ENCODE measurements around the gene SLC25A14.
A peak's percentile ranks its signal among the peaks of the same experiment; 100 is the strongest.

SLC25A14 gene, protein sequence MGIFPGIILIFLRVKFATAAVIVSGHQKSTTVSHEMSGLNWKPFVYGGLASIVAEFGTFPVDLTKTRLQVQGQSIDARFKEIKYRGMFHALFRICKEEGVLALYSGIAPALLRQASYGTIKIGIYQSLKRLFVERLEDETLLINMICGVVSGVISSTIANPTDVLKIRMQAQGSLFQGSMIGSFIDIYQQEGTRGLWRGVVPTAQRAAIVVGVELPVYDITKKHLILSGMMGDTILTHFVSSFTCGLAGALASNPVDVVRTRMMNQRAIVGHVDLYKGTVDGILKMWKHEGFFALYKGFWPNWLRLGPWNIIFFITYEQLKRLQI

DNA sequence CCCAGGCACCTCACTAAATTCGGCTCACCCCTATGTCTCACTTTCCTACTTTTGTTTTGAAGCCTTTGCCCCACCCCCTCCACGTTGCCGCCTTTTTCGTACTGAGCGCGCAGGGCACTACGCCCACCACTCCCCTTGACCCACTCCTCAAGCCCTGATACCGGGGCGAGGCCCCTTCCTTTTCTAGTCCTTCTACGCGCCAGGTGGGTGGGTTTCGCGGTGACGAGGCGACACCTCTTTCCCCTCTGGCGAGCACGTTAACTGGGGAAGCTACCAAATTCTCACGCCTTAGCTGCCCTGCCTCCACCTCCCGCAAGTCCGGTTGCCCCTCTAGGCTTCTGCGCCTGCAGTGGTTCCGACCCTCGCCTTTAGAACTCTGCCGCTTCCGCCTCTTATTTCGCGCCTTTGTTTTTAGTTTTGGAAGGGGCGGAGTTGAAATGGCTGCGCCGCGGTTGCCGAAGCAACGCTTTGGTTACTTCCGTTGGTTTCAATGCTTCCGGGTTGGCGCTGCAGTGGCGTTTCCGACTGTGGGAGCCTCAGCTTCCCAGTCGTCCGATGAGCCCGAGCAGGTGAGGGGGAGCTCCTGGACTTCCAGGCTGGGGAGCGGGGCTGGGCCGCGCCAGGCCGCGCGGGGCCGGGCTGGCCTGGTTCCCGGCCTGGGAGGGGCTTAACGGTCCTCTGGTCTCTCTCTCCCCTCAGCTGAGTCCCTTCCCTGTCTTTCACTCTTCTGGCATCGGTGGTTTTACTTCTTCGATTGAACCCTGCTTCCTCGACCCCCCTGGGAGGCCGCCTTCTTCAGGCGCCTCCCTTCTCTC, at the start of gene SLC25A14:
SLC25A14 (plus strand) TSS at position 512 of the 815 bp plus-strand sequence. CDS start 360 bp downstream, outside the sequence.
- peak within 1 kb of the TSS; percentile 68 for H3K4me3 ChIP-seq (ENCODE audit: low read depth, low read length)
- in situ Hi-C loops (cut with HindIII; ENCODE audit: low sequenced_read_pairs), result no loop called here
- DNase-seq (ENCODE audit: low read depth), result peak; percentile 32
- TF ChIP-seq, protein P1, sequence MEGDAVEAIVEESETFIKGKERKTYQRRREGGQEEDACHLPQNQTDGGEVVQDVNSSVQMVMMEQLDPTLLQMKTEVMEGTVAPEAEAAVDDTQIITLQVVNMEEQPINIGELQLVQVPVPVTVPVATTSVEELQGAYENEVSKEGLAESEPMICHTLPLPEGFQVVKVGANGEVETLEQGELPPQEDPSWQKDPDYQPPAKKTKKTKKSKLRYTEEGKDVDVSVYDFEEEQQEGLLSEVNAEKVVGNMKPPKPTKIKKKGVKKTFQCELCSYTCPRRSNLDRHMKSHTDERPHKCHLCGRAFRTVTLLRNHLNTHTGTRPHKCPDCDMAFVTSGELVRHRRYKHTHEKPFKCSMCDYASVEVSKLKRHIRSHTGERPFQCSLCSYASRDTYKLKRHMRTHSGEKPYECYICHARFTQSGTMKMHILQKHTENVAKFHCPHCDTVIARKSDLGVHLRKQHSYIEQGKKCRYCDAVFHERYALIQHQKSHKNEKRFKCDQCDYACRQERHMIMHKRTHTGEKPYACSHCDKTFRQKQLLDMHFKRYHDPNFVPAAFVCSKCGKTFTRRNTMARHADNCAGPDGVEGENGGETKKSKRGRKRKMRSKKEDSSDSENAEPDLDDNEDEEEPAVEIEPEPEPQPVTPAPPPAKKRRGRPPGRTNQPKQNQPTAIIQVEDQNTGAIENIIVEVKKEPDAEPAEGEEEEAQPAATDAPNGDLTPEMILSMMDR (IDR thresholded peaks at IDR 0.05; ENCODE audit: low read depth, low read length, missing control alignments), result no peak

DNA sequence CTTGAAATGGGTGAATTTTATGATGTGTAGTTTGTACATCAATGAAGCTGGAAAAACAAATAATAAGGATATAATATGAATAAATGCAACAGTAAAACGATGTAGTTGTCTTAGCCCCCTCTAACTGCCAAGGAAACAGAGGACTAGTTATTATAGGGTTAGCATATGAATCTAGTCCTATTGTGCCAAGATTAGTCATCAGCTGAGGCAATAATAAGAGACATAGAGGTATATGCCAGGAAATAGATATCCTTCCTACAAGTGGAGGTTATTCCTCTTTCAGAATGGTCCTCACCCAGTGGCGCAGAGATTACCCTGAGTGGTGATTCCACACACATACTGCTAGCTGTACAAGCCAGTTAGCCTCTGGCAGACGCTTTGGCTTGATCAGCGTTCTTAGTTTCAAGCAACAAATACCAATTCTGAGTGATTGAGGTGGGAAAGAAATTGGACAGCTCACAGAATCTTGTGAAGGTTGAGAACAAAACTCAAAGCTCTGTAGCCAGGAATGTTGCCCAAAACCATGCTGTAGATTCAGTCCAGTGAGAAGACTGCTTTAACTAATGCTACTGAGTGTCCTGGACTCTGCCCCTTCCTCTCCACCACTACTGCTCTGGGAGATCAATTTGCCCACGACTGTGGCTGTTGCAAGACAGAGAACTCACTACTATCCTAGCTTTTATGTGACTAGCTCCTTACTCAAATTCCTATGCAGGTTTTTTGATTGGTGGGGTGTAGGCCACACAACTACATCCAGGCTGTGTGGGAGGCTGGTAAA, 44.0 kb upstream of the SLC25A14 start:
- TF ChIP-seq, protein P1 (IDR thresholded peaks at IDR 0.05; ENCODE audit: low read depth, low read length, missing control alignments), result no peak
- no peak for DNase-seq (ENCODE audit: low read depth)
- no peak overlapping the region for H3K4me3 ChIP-seq (ENCODE audit: low read depth, low read length)
- in situ Hi-C loops (cut with HindIII; ENCODE audit: low sequenced_read_pairs), result no loop called here

DNA sequence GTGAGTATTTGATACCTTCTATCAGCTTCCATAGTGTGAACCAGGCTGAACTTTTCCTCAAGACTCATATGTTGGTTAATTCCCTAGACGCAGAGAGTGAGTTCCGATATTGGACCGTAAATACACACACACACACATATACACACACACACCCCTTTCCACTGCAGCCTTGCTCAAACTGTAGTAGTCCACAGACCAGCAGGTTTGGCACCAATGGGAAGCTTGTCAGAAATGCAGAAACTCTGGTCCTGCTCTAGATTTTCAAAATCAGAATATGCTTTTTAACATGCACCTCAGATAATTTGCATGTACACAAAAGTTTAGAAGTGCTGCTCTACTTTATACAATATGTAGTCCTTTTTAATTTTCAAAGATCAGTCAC, 43.4 kb upstream of the SLC25A14 start:
- H3K4me3 ChIP-seq (ENCODE audit: low read depth, low read length), result no peak overlapping the region
- TF ChIP-seq, protein P1 (IDR thresholded peaks at IDR 0.05; ENCODE audit: low read depth, low read length, missing control alignments), result no peak
- DNase-seq (ENCODE audit: low read depth), result no peak
- in situ Hi-C loops (cut with HindIII; ENCODE audit: low sequenced_read_pairs), result no loop called here

DNA sequence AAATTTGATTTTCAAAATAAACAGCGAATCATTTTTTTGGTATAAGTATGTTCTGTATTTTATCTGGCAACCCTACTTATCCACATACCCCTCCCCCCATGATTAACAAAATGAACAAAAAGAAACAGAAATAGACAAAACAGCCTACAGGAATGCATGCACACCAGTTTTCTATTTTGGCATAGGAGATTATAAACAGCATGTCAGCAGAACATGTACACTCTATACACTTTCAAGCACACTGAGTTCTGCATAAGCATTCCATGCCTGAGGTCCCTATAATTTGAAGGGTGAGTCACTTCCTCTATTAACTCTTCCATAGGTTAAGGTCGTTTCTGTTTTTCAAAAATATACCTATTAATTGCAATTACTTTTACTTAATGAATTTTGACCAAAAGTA, 43.0 kb upstream of the SLC25A14 start:
- DNase-seq (ENCODE audit: low read depth), result no peak
- TF ChIP-seq, protein P1 (IDR thresholded peaks at IDR 0.05; ENCODE audit: low read depth, low read length, missing control alignments), result no peak
- in situ Hi-C loops (cut with HindIII; ENCODE audit: low sequenced_read_pairs), result no loop called here
- no peak overlapping the region for H3K4me3 ChIP-seq (ENCODE audit: low read depth, low read length)

DNA sequence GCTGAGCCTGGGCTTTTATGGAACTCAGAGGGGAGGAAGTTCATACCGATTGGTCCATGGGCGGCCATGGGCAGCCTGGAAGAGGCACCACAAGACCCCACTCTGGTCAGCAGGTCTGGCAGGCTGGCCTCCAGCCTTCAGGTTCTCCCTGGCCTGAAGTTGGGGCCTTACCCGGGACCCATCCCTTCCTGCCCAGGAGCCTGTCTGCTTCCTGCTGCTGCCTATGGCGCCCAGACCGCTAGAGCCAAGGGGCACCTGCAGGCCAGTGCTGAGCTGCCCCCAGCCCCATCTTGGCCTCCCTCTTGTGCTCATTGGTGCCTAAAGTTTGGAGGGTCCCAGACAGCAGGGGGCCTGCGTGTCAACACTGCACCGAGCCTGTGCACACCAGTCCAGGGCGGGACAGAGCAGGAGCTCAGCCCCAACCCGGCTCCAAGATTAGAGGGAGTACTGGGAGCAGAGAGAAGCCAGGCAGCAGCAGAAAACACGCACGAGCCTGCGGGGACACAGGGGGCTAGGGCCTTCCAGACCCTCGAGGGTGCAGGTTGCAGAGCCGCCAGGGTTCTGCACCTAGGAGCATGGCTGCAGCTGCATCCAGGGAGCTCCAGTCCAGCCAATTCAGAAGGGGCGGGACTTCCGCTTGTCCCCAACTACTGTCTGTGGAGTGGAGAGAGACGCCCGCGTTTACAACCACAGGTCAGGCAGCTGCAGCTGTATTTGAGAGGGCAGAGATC, 40.3 kb upstream of the SLC25A14 start:
- no peak overlapping the region for H3K4me3 ChIP-seq (ENCODE audit: low read depth, low read length)
- in situ Hi-C loops (cut with HindIII; ENCODE audit: low sequenced_read_pairs), result no loop called here
- DNase-seq (ENCODE audit: low read depth), result no peak
- TF ChIP-seq, protein P1 (IDR thresholded peaks at IDR 0.05; ENCODE audit: low read depth, low read length, missing control alignments), result no peak

DNA sequence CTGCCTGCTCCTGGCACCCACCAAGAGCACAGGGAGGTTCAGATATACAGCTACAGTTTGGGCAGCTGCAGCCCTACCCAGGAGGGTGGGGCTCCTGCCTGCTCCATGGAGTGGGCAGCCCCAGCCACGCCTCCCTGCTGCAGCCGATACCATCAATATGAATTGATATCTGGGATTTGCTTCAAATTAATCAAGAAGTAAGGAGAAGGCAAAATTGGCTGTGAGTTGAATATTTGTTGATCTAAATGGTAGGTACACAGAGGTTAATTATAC, 39.8 kb upstream of the SLC25A14 start:
- in situ Hi-C loops (cut with HindIII; ENCODE audit: low sequenced_read_pairs), result no loop called here
- DNase-seq (ENCODE audit: low read depth), result no peak
- no peak overlapping the region for H3K4me3 ChIP-seq (ENCODE audit: low read depth, low read length)
- TF ChIP-seq, protein P1 (IDR thresholded peaks at IDR 0.05; ENCODE audit: low read depth, low read length, missing control alignments), result no peak

Data from astrocyte of the cerebellum (primary cell).